T47D (cell line): ENCODE results near the gene RNU5B-1.
"Not testable (repeated sequence)": the region's sequence is repeated elsewhere in the genome, so short reads cannot be mapped to it uniquely, and the experiment has no call there.

Experiments
- DNase-seq, 2 experiments: peaks; one replicate each; pipeline versions ENCODE4 v3.0.0 to v3.0.0-alpha.2; 2011 to 2012; ENCODE audit warnings: low read depth in 1 of 2, low spot score in 1 of 2
- JUND ChIP-seq: IDR thresholded peaks from 2 replicates; pipeline ENCODE4 v1.6.1; 2012; ENCODE audit warnings: low read depth
- in situ Hi-C: cut with HindIII; loops from 2 replicates; pipeline ENCODE4 v1.10.0; 2016; ENCODE audit warnings: low sequenced_read_pairs, low pct_unique_long_range_greater_than_20kb

The RNU5B-1 gene

GRCh38 chr15:65304381-65305149 is at the start of gene RNU5B-1:
Gene RNU5B-1, plus strand, starts transcription at chr15:65304677.
- TF ChIP-seq JUND, result peak; percentile 77
- in situ Hi-C loops, result no loop called here
- peak in 1 of 2 experiments; percentile 96 for DNase-seq

DNA sequence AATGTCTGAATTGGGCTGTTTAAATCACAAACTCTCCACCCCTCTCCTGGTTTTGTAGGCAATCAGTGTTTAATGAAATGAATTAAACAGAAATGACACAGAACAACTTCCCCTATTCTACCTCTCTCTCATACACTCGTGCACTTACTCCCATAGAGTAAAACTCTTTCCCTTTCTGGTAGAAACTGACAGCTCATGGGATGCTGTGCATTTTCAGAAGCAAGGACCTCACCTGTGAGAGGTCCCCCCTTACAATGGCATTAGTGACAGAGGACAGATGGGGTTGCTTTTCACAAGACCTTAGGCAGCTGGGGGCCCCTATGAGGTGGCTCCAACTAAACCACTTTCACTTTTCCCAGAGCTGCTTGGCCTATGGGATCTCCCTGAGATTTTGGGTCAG is 49.7 kb upstream of the RNU5B-1 start:
- DNase-seq, result no peak
- in situ Hi-C loops, result no loop called here
- no peak for TF ChIP-seq JUND

GRCh38 chr15:65255486-65256140 is 48.9 kb upstream of the RNU5B-1 start:
- TF ChIP-seq JUND, result no peak
- no peak for DNase-seq
- in situ Hi-C loops, result no loop called here

- DNase-seq, result no peak
Measured at GRCh38 chr15:65258375-65259262, 45.9 kb upstream of the RNU5B-1 start.

GRCh38 chr15:65259367-65259797 is 45.1 kb upstream of the RNU5B-1 start:
- in situ Hi-C loops, result no loop called here
- DNase-seq, result no peak
- TF ChIP-seq JUND, result no peak

More at GRCh38 chr15:65258375-65259262, 45.9 kb upstream of the RNU5B-1 start:
- TF ChIP-seq JUND, result no peak
- in situ Hi-C loops, result no loop called here

DNA sequence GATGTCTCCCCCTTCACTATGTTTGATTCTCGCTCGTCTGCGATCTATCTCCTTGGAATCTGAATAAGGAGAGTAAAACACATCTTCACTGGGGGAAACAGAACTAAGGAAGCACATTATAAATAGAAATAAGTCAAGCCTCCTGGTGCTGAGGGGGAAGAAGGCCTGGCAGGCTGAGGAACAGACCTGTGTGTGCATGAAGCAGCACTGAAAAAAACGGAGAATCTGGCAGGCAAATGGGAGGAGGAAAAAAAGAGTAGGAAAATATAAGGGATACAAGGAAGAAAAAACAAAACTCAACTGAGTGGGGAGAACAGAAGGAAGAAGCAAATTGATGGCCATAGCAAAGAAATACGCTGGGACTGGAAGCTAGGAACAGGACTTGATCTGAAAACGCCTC is 43.5 kb upstream of the RNU5B-1 start:
- no peak for DNase-seq
- in situ Hi-C loops, result no loop called here
- TF ChIP-seq JUND, result no peak

DNA sequence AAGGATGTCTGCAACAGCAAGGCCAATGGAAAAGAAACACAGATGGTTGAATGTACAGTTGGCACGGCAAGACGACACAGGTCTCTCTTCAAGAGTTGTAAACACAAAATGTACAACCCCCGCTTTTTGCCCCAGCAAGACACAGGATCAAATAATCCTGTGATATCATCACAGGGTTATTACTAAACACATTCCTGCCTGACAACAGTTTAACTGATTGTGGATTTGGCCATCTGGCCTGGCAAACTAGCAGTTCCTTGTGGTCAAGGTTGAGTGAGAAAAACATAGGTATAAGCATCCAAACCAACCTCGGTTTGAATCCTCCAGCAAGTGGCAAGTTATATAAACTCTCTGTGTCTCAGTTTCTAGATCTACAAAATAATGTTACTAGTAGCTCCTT is 41.2 kb upstream of the RNU5B-1 start:
- DNase-seq, result no peak
- in situ Hi-C loops, result no loop called here
- no peak for TF ChIP-seq JUND

GRCh38 chr15:65264863-65265430 is 39.5 kb upstream of the RNU5B-1 start:
- TF ChIP-seq JUND, result no peak
- in situ Hi-C loops, result no loop called here
- no peak for DNase-seq

DNA sequence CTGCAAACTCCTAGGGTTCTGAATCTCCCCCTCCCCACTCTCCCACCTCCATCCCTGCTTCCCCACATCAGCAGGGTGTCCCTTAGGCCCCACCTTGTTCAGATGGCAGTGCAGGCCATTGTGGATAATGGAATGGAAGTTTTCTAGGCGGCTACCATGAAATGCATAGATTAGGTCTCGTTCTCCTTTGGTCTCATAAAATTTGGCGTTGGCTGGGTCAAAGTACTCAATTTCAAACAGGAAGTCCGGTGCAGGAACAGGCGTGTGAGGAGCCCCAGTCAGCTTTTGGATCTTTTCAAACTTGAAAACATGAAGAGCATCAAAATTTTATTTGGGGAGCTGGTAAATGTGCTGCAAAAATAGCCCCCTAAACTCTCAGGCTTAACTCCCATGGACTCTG is 38.0 kb upstream of the RNU5B-1 start:
- no peak for DNase-seq
- in situ Hi-C loops, result no loop called here
- no peak for TF ChIP-seq JUND

GRCh38 chr15:65268411-65268810 is 36.1 kb upstream of the RNU5B-1 start:
- in situ Hi-C loops, result no loop called here
- no peak for DNase-seq
- TF ChIP-seq JUND, result no peak

GRCh38 chr15:65270811-65271545 is 33.5 kb upstream of the RNU5B-1 start:
- peak; percentile 73 to 83 for DNase-seq
- in situ Hi-C loops, result not testable (repeated sequence)
